ENCODE results near the gene MAL.

The MAL gene

DNA sequence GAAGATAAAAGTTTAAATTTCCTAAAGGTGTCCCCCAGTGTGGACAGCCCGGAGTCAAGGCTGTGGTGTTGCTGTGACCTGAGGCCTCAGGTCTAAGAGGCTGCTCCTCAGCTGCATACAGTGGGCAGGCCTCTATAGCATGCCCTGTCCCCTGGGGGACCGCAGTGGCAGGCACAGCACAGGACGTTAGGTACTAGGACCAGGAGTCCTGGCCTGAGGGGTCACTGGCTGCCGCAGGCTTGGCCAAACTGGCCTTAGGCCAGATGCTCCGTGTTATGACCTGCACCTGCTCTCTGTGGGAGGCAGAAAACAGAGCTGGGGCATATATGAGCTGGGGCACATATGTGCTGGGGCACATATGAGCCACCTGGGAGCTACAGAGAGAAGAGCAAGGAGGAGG, 21.2 kb upstream of the MAL start:
- TF ChIP-seq, protein P1, sequence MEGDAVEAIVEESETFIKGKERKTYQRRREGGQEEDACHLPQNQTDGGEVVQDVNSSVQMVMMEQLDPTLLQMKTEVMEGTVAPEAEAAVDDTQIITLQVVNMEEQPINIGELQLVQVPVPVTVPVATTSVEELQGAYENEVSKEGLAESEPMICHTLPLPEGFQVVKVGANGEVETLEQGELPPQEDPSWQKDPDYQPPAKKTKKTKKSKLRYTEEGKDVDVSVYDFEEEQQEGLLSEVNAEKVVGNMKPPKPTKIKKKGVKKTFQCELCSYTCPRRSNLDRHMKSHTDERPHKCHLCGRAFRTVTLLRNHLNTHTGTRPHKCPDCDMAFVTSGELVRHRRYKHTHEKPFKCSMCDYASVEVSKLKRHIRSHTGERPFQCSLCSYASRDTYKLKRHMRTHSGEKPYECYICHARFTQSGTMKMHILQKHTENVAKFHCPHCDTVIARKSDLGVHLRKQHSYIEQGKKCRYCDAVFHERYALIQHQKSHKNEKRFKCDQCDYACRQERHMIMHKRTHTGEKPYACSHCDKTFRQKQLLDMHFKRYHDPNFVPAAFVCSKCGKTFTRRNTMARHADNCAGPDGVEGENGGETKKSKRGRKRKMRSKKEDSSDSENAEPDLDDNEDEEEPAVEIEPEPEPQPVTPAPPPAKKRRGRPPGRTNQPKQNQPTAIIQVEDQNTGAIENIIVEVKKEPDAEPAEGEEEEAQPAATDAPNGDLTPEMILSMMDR (IDR thresholded peaks at IDR 0.05; ENCODE audit: low read depth, low read length): no peak
- DNase-seq (ENCODE audit: low read depth in 2 of 2): no peak
- H3K4me3 ChIP-seq (replicated peaks in 1 of 2; ENCODE audit: low read depth in 2 of 2, low read length in 2 of 2): no peak overlapping the region

DNA sequence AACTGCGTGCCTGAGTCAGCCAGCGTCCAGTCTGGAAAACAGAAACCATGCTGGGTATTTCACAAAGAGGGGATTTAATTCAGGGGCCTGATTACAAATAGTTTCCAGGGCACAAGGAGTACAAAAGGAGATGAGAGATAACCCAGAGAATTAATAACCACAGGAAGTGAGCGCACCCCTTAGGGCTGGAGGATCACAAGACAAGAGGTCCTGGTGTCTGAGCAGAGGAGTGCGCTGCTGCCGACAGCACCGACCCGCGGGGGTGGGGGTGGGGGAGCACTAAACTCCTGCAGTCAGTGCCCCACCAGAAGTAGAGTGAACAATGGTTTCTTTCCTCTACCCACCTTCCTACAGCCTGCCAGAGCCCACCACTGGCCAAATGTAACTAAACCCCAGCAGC, 20.8 kb upstream of the MAL start:
- TF ChIP-seq, protein P1 (IDR thresholded peaks at IDR 0.05; ENCODE audit: low read depth, low read length): no peak

DNA sequence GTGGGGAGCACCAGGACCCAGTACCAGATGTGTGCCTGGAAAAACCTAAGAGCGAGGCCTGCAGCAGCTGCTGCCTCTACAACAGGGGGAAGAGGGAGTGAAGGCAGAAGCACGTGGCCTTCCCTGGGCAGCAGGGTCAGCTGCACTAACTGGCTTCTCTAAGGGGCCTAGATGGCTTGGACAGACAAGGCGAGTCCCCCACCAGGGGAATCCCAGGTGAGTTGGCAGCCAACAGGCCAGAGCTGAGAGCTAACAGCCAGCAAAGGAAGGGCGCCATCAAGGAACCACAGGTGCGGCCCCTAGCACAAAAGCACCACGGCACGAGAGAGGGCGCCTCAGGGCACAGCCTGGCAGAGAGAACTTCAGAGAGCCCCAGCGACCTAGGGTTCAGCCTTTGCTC, 19.8 kb upstream of the MAL start:
- H3K4me3 ChIP-seq (replicated peaks in 1 of 2; ENCODE audit: low read depth in 2 of 2, low read length in 2 of 2): no peak overlapping the region
- no peak for DNase-seq (ENCODE audit: low read depth in 2 of 2)
- TF ChIP-seq, protein P1 (IDR thresholded peaks at IDR 0.05; ENCODE audit: low read depth, low read length): no peak

More for the DNA sequence above, 20.8 kb upstream of the MAL start:
- DNase-seq (ENCODE audit: low read depth in 2 of 2): no peak
- H3K4me3 ChIP-seq (replicated peaks in 1 of 2; ENCODE audit: low read depth in 2 of 2, low read length in 2 of 2): no peak overlapping the region

DNA sequence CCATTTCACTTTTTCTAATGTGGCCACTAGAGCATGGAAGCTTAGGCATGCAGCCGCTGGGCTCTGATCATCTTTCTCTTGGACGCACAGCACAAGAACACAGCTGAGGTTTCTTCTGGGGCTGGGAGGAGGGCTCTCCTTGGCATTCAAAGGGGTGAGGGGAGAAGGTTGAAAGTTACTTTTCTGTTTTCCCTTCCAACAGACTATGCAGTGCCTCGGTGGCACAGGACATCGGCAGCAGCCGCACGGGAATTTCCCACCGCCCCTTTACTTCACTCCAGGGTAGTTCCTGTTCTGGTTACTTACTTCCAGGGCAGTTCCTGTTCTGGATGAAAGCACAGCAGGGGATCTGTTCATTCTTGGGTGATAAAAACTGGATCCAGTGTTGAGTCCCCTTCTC, 18.9 kb upstream of the MAL start:
- TF ChIP-seq, protein P1 (IDR thresholded peaks at IDR 0.05; ENCODE audit: low read depth, low read length): no peak
- DNase-seq (ENCODE audit: low read depth in 2 of 2): no peak
- no peak overlapping the region for H3K4me3 ChIP-seq (replicated peaks in 1 of 2; ENCODE audit: low read depth in 2 of 2, low read length in 2 of 2)

DNA sequence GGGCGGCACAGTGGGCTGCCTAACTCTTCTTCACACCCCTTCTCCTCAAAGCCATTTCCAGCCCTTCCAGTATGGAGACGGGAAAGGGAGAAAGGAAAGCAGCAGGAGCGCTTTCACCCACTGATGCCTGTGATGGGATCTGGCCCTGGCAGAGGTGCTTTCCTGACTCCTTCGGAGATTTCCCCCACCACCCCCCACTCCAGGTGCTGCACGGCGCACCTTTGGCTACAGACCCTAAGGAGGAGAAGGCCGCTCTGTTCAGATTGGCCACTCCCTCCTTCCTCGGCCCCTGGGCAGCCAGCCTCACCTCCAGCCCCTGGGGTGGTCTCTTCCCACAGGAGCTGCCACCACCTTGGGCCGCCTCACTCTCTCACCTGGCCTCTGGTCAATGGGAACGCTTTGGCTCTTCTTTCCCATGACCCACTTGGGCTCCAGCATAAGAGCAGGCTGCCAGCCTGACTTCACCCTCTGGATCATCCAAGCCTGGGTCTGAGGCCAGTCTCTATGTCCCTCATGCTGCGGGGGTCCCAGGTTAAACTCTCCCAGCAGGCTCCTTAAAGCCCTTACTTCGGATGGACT, 18.4 kb upstream of the MAL start:
- no peak overlapping the region for H3K4me3 ChIP-seq (replicated peaks in 1 of 2; ENCODE audit: low read depth in 2 of 2, low read length in 2 of 2)
- DNase-seq (ENCODE audit: low read depth in 2 of 2): no peak
- TF ChIP-seq, protein P1 (IDR thresholded peaks at IDR 0.05; ENCODE audit: low read depth, low read length): no peak

DNA sequence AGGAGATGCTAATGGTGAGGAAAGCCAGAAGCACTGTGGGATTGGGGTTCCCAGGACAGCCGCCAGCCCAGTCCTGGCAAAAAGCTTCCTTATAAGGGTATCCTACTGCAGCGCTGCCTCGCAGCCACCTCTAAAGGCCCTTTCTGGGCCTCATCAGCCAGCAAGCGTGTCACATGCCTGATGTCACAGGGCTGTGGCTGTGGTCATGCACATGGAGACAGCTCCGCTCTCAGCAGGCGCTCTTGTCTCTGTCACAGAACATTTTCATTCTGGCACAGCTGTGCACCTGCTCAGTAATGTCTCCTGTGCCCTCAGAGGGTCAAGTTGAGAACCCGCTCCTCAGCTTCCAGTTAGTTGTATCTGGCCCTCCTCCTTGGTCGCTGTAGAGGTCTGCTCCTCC, 17.7 kb upstream of the MAL start:
- TF ChIP-seq, protein P1 (IDR thresholded peaks at IDR 0.05; ENCODE audit: low read depth, low read length): no peak
- no peak for DNase-seq (ENCODE audit: low read depth in 2 of 2)

DNA sequence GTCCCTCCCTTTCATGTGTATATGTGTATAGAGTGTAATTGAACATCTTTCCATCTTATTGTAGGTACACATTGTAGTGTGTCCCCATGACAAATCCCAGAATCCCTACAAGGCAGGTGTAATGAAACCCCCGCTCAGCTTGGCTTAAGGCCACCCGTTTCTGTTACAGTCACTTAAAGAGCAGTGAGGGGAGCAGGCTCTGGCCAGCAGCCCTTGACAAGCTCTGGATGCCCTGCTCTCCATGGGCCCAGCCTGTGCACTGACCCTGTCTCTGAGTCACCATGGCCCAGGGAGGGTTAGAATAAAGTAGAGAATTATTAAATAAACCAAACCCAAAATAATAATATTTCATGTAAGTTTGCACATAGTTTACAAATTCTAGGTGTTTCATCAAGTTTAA, 17.2 kb upstream of the MAL start:
- no peak for DNase-seq (ENCODE audit: low read depth in 2 of 2)
- H3K4me3 ChIP-seq (replicated peaks in 1 of 2; ENCODE audit: low read depth in 2 of 2, low read length in 2 of 2): no peak overlapping the region
- TF ChIP-seq, protein P1 (IDR thresholded peaks at IDR 0.05; ENCODE audit: low read depth, low read length): no peak

More for the DNA sequence above, 17.7 kb upstream of the MAL start:
- H3K4me3 ChIP-seq (replicated peaks in 1 of 2; ENCODE audit: low read depth in 2 of 2, low read length in 2 of 2): no peak overlapping the region
